Astrocyte (in vitro differentiated cells and primary cell): ENCODE measurements around the gene COA8.

Experiments
- CTCF ChIP-seq: IDR thresholded peaks from 2 replicates; pipeline ENCODE4 v1.5.1; 2011; ENCODE audit warnings: low read depth, mild to moderate bottlenecking, inconsistent platforms, low read length, moderate library complexity; ENCODE audit not compliant: insufficient read depth
- EZH2 ChIP-seq: IDR thresholded peaks from 2 replicates; pipeline ENCODE4 v1.6.1; 2012; ENCODE audit warnings: mild to moderate bottlenecking, low read length, inconsistent platforms; ENCODE audit not compliant: insufficient read depth

GRCh38 chr14:103547941-103548462, 14.8 kb upstream of the COA8 start:
- TF ChIP-seq CTCF (no peak), EZH2 (no peak)
